RWPE2 (cell line): ENCODE data around the gene WWTR1.

Source experiments
- ATAC-seq: fragments of 200-7000 bp; cut with Tn5 transposase; 3 replicates; pipeline ENCODE4 v1.9.1; 2021; ENCODE audit warnings: low read depth
- DNase-seq: peaks from one replicate; pipeline ENCODE4 v3.0.0-alpha.2; 2020; ENCODE audit warnings: low spot score
- H3K27ac ChIP-seq: fragments of 450-650 bp; 2 replicates; pipeline ENCODE4 v1.5.1; 2017; ENCODE audit warnings: mild to moderate bottlenecking; ENCODE audit not compliant: poor library complexity, severe bottlenecking
- H3K27me3 ChIP-seq: fragments of 250-450 bp; sonication (Bioruptor Pico); 2 replicates; pipeline ENCODE4 v1.5.1; 2021; ENCODE audit warnings: mild to moderate bottlenecking, moderate library complexity; ENCODE audit not compliant: insufficient read depth, poor library complexity, severe bottlenecking
- H3K36me3 ChIP-seq: fragments of 250-450 bp; sonication (Bioruptor Pico); 2 replicates; pipeline ENCODE4 v1.5.1; 2020; ENCODE audit warnings: low read depth, mild to moderate bottlenecking, moderate library complexity
- H3K4me1 ChIP-seq: fragments of 250-450 bp; sonication (Bioruptor Pico); 2 replicates; pipeline ENCODE4 v1.5.1; 2021; ENCODE audit warnings: mild to moderate bottlenecking, moderate library complexity; ENCODE audit not compliant: insufficient read depth, poor library complexity, severe bottlenecking
- H3K4me3 ChIP-seq: fragments of 250-450 bp; sonication (Bioruptor Pico); 2 replicates; pipeline ENCODE4 v1.5.1; 2021; ENCODE audit warnings: mild to moderate bottlenecking, moderate library complexity; ENCODE audit not compliant: severe bottlenecking
- H3K9me3 ChIP-seq: fragments of 250-450 bp; sonication (Bioruptor Pico); 2 replicates; pipeline ENCODE4 v1.5.1; 2021; ENCODE audit warnings: mild to moderate bottlenecking, moderate library complexity; ENCODE audit not compliant: severe bottlenecking
- CTCF ChIP-seq: fragments of 450-650 bp; IDR thresholded peaks from one replicate; pipeline ENCODE4 v1.5.1; 2017; ENCODE audit warnings: mild to moderate bottlenecking, moderate library complexity; ENCODE audit not compliant: poor library complexity, severe bottlenecking

WWTR1 gene

GRCh38 chr3:149686996-149687395 lies 29.2 kb upstream of the WWTR1 start:
- H3K27ac ChIP-seq: no peak overlapping the region
- DNase-seq (no peak), ATAC-seq (no peak)
- no peak overlapping the region for H3K4me3 ChIP-seq
- TF ChIP-seq CTCF: no peak
- no peaks in the 10 kb centered on the region for H3K27me3 ChIP-seq
- no peaks in the 10 kb centered on the region for H3K4me1 ChIP-seq
- no peaks in the 10 kb centered on the region for H3K9me3 ChIP-seq
- H3K36me3 ChIP-seq: no peaks in the 10 kb centered on the region

GRCh38 chr3:149678351-149678950 lies 20.6 kb upstream of the WWTR1 start:
- no peaks in the 10 kb centered on the region for H3K36me3 ChIP-seq
- no peaks in the 10 kb centered on the region for H3K9me3 ChIP-seq
- H3K27ac ChIP-seq: no peak overlapping the region
- no peak for TF ChIP-seq CTCF
- DNase-seq (no peak), ATAC-seq (peak; percentile 58; the same call in 2 of the 3 replicates)
- no peaks in the 10 kb centered on the region for H3K4me1 ChIP-seq
- no peaks in the 10 kb centered on the region for H3K27me3 ChIP-seq
- H3K4me3 ChIP-seq: no peak overlapping the region

GRCh38 chr3:149673393-149673792 lies 15.6 kb upstream of the WWTR1 start:
- no peak overlapping the region for H3K4me3 ChIP-seq
- no peaks in the 10 kb centered on the region for H3K27me3 ChIP-seq
- no peaks in the 10 kb centered on the region for H3K9me3 ChIP-seq
- no peaks in the 10 kb centered on the region for H3K36me3 ChIP-seq
- no peak for TF ChIP-seq CTCF
- ATAC-seq (no peak), DNase-seq (no peak)
- H3K4me1 ChIP-seq: no peaks in the 10 kb centered on the region
- no peak overlapping the region for H3K27ac ChIP-seq

DNA sequence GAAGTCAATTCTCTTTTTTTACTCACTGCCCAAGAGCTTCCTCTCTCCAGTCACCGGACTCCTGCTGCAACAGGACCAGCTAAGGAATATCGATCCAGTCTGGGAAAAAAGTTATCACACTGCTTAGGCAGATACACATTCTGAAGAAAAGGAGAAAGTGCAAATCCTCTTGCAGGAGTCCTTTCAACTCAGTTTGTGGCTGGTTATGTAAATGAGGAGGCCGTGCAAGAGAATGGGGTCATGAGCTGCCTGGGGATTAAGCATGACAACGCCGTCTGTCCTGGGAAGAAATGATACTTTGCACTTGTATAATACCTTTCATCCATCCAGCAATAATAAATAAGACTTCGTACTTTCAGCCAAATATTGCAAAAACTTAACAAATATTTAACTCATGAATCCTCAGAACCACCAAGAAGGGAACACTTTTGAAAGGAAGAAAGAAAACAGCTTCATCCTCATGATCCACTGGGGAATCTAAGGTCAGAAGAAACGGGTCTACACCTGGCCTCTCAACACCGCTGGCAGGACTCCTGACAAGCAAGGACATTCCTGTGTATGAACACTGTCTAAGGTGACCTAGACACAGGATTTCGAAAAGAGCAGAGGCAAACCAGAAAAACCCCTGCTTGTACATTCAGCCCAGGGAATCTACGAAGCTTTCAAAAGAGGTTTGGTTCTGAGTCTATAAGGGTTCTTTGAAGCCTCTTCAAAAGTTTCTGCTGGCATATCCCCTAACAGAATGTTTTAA lies 13.1 kb upstream of the WWTR1 start:
- H3K27ac ChIP-seq: no peak overlapping the region
- no peak overlapping the region for H3K4me3 ChIP-seq
- ATAC-seq (no peak), DNase-seq (no peak)
- H3K36me3 ChIP-seq: no peaks in the 10 kb centered on the region
- TF ChIP-seq CTCF: no peak
- no peaks in the 10 kb centered on the region for H3K4me1 ChIP-seq
- H3K9me3 ChIP-seq: no peaks in the 10 kb centered on the region
- no peaks in the 10 kb centered on the region for H3K27me3 ChIP-seq

DNA sequence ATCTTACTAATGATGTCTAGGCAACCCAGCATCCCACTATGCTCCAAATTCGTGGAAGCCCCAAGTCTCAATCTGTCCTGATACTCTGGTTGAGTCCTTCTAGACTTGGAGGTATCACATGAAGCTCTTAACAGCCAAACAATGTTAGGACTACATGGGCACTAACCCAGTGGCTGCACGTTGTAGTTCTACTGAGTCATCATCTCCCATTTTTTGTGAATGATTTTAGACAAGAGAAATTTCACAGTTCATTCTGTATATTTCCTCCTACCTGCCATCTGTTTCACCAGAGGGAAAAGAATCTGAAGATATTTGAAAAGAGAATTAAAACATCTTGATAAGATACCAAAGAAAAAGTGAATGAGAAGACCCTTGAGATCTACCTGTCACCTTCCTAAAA lies 9.8 kb upstream of the WWTR1 start:
- TF ChIP-seq CTCF: no peak
- Histone ChIP-seq H3K9me3 (no peaks in the 10 kb centered on the region), H3K4me3 (no peak overlapping the region), H3K36me3 (no peaks in the 10 kb centered on the region), H3K27me3 (no peaks in the 10 kb centered on the region), H3K27ac (no peak overlapping the region), H3K4me1 (no peaks in the 10 kb centered on the region)
- ATAC-seq (no peak), DNase-seq (no peak)
